ENCODE data around the gene TMEM121.
"Not testable (repeated sequence)": the region's sequence is repeated elsewhere in the genome, so short reads cannot be mapped to it uniquely, and the experiment has no call there.

The TMEM121 gene

GRCh38 chr14:105566248-105567163 is 40.1 kb downstream of the TMEM121 start:
- not testable (repeated sequence) for H3K9me3 ChIP-seq; H3K27me3 ChIP-seq (ENCODE audit: low read depth); H3K4me1 ChIP-seq; H3K36me3 ChIP-seq (replicated peaks); H3K4me3 ChIP-seq; DNase-seq (ENCODE audit: low spot score in 2 of 2)
- in situ Hi-C loops (cut with MboI; ENCODE audit: low sequenced_read_pairs): loop anchor here (5.0 to 25.0 kb wide), 2 partner anchors 121 to 471 kb away; no protein-coding TSS in a partner anchor

GRCh38 chr14:105567164-105568103 is 41.1 kb downstream of the TMEM121 start:
- not testable (repeated sequence) for H3K4me1 ChIP-seq; H3K27me3 ChIP-seq (ENCODE audit: low read depth); H3K36me3 ChIP-seq (replicated peaks); H3K4me3 ChIP-seq; H3K9me3 ChIP-seq; DNase-seq (ENCODE audit: low spot score in 2 of 2)
- in situ Hi-C loops (cut with MboI; ENCODE audit: low sequenced_read_pairs): loop anchor here (5.0 to 25.0 kb wide), 2 partner anchors 120 to 470 kb away; no protein-coding TSS in a partner anchor

GRCh38 chr14:105568140-105568843 is 41.9 kb downstream of the TMEM121 start:
- in situ Hi-C loops (cut with MboI; ENCODE audit: low sequenced_read_pairs): loop anchor here (5.0 to 25.0 kb wide), 2 partner anchors 119 to 469 kb away; no protein-coding TSS in a partner anchor
- H3K36me3 ChIP-seq (replicated peaks); H3K4me3 ChIP-seq; H3K27me3 ChIP-seq (ENCODE audit: low read depth); DNase-seq (ENCODE audit: low spot score in 2 of 2); H3K4me1 ChIP-seq; H3K9me3 ChIP-seq: not testable (repeated sequence)

GRCh38 chr14:105568859-105569766 is 42.7 kb downstream of the TMEM121 start:
- no peak overlapping the region for H3K4me3 ChIP-seq
- no peaks in the 10 kb centered on the region for H3K9me3 ChIP-seq
- in situ Hi-C loops (cut with MboI; ENCODE audit: low sequenced_read_pairs): loop anchor here (5.0 to 25.0 kb wide), 2 partner anchors 118 to 468 kb away; no protein-coding TSS in a partner anchor
- DNase-seq (ENCODE audit: low spot score in 2 of 2): no peak
- H3K36me3 ChIP-seq (replicated peaks): no peaks in the 10 kb centered on the region
- H3K27me3 ChIP-seq (ENCODE audit: low read depth): no peaks in the 10 kb centered on the region
- no peaks in the 10 kb centered on the region for H3K4me1 ChIP-seq

GRCh38 chr14:105570482-105570881 is 44.1 kb downstream of the TMEM121 start:
- no peaks in the 10 kb centered on the region for H3K9me3 ChIP-seq
- H3K27me3 ChIP-seq (ENCODE audit: low read depth): no peaks in the 10 kb centered on the region
- no peak for DNase-seq (ENCODE audit: low spot score in 2 of 2)
- no peaks in the 10 kb centered on the region for H3K4me1 ChIP-seq
- H3K36me3 ChIP-seq (replicated peaks): no peaks in the 10 kb centered on the region
- H3K4me3 ChIP-seq: no peak overlapping the region
- in situ Hi-C loops (cut with MboI; ENCODE audit: low sequenced_read_pairs): loop anchor here (25.0 kb wide), 1 partner anchor 467 kb away; no protein-coding TSS in a partner anchor

GRCh38 chr14:105571181-105571951 is 45.0 kb downstream of the TMEM121 start:
- not testable (repeated sequence) for H3K4me1 ChIP-seq; H3K4me3 ChIP-seq; H3K27me3 ChIP-seq (ENCODE audit: low read depth); H3K9me3 ChIP-seq; DNase-seq (ENCODE audit: low spot score in 2 of 2); H3K36me3 ChIP-seq (replicated peaks)
- in situ Hi-C loops (cut with MboI; ENCODE audit: low sequenced_read_pairs): loop anchor here (25.0 kb wide), 1 partner anchor 466 kb away; no protein-coding TSS in a partner anchor

GRCh38 chr14:105572063-105572462 is 45.7 kb downstream of the TMEM121 start:
- H3K4me3 ChIP-seq; DNase-seq (ENCODE audit: low spot score in 2 of 2): not testable (repeated sequence)
- in situ Hi-C loops (cut with MboI; ENCODE audit: low sequenced_read_pairs): loop anchor here (25.0 kb wide), 1 partner anchor 465 kb away; no protein-coding TSS in a partner anchor

GRCh38 chr14:105573841-105574240 is 47.5 kb downstream of the TMEM121 start:
- H3K36me3 ChIP-seq (replicated peaks); H3K4me1 ChIP-seq; H3K27me3 ChIP-seq (ENCODE audit: low read depth); H3K9me3 ChIP-seq; H3K4me3 ChIP-seq; DNase-seq (ENCODE audit: low spot score in 2 of 2): not testable (repeated sequence)
- in situ Hi-C loops (cut with MboI; ENCODE audit: low sequenced_read_pairs): loop anchor here (25.0 kb wide), 1 partner anchor 463 kb away; no protein-coding TSS in a partner anchor

More at GRCh38 chr14:105572063-105572462, 45.7 kb downstream of the TMEM121 start:
- H3K36me3 ChIP-seq (replicated peaks); H3K9me3 ChIP-seq; H3K4me1 ChIP-seq; H3K27me3 ChIP-seq (ENCODE audit: low read depth): not testable (repeated sequence)

GRCh38 chr14:105574411-105574810 is 48.0 kb downstream of the TMEM121 start:
- not testable (repeated sequence) for H3K4me1 ChIP-seq
- in situ Hi-C loops (cut with MboI; ENCODE audit: low sequenced_read_pairs): loop anchor here (25.0 kb wide), 1 partner anchor 463 kb away; no protein-coding TSS in a partner anchor

GRCh38 chr14:105575016-105575700 is 48.8 kb downstream of the TMEM121 start:
- not testable (repeated sequence) for H3K36me3 ChIP-seq (replicated peaks)

More at GRCh38 chr14:105574411-105574810, 48.0 kb downstream of the TMEM121 start:
- not testable (repeated sequence) for H3K9me3 ChIP-seq; H3K36me3 ChIP-seq (replicated peaks); H3K27me3 ChIP-seq (ENCODE audit: low read depth); DNase-seq (ENCODE audit: low spot score in 2 of 2); H3K4me3 ChIP-seq

GRCh38 chr14:105576525-105577088 is 50.2 kb downstream of the TMEM121 start:
- in situ Hi-C loops (cut with MboI; ENCODE audit: low sequenced_read_pairs): no loop called here
- Histone ChIP-seq H3K9me3 (no peaks in the 10 kb centered on the region), H3K4me1 (no peaks in the 10 kb centered on the region), H3K4me3 (no peak overlapping the region), H3K36me3 (replicated peaks) (no peaks in the 10 kb centered on the region), H3K27me3 (ENCODE audit: low read depth) (no peaks in the 10 kb centered on the region)
- DNase-seq (ENCODE audit: low spot score in 2 of 2): no peak

More at GRCh38 chr14:105575016-105575700, 48.8 kb downstream of the TMEM121 start:
- H3K9me3 ChIP-seq; H3K4me1 ChIP-seq; H3K4me3 ChIP-seq; in situ Hi-C loops (cut with MboI; ENCODE audit: low sequenced_read_pairs); H3K27me3 ChIP-seq (ENCODE audit: low read depth); DNase-seq (ENCODE audit: low spot score in 2 of 2): not testable (repeated sequence)
